HS-5 (cell line): Measurements from ENCODE around the gene IRX6.

Experiments used
- DNase-seq: peaks from one replicate; pipeline ENCODE4 v3.0.0-alpha.2; 2012; ENCODE audit warnings: low read depth

The IRX6 gene

DNA sequence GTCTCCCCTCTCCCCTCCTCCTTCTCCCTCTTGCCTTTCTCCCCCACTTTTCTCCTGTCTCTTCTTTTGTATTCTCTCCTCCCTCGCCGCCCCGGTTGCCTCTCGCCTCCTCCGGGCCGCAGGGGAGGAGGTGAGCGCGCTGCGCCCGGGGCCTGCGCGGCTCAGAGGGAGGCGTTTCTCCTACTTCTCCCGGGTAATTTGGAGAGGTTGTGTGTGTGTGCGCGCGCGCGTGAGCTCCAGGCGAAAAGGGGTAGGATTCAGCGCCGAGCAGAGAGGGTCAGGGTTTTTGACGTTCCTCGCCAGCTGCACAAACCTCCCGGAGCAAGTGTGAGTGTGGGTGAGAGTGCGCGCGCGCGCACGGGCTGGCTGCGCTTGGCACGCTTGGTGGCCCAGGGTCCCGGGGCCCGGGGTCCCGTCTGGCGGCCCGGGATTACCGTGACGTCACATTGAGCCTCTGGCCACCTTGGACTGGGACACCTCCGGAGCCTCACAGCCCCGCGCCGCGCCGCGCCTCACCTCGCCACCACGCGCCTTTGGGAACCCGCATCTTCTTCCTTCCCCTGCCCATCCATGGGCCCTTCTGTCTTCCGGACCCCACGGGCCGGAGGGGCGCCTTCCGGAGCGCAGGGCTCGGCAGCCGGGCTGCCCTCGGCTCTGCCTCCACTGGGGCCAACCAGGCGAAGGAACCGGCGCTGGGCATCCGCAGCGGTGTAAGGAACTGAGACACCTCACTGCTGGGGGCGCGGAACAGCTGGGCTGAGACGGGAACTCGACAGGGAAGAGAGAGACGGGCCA lies 479 bp downstream of the IRX6 start:
- DNase-seq, result no peak

DNA sequence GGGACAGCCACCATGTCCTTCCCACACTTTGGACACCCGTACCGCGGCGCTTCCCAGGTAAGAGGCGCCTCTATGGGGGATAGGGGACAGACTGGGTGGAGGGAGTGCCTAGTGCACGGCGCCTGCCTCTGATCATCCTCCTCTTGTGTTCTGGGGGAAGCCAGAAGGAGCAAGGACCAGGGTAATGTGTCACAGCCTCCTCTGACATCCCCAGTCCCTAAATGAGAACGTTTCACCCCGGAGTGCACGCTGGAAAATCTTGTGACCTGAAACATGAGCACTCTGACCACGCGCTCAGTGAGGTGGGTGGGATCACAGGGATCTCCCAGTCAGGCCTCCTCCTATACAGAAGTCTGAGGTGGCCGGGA lies 1.1 kb downstream of the IRX6 start:
- DNase-seq, result no peak

DNA sequence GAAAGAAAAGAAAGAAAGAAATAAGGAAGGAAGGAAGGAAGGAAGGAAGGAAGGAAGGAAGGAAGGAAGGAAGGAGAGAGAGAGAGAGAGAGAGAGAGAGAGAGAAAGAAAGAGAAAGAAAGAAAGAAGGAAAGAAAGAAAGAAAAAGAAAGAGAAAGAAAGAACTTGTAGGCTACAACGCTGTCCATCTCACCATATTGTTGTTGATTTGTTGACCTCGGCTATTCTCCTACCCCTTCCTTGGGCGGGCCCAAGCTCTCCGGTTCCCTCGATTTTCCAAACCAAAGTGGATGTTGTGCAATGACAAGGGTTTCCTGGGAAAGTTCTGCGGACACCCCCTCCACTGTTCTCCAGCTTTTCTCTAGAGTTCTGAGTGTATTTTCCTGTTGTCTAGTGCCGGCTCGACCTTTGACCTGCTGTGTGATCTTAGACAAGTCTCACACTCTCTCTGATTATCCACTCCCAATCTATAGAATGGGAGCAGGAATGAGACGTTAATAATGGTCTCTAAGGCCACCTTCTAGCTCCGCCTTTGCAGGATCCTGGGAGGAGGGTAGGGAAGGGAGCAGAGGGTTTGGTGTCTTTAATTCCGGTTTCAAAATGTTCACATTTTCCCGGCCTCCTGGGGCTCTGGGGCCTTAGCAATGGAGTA lies 1.6 kb downstream of the IRX6 start:
- no peak for DNase-seq

DNA sequence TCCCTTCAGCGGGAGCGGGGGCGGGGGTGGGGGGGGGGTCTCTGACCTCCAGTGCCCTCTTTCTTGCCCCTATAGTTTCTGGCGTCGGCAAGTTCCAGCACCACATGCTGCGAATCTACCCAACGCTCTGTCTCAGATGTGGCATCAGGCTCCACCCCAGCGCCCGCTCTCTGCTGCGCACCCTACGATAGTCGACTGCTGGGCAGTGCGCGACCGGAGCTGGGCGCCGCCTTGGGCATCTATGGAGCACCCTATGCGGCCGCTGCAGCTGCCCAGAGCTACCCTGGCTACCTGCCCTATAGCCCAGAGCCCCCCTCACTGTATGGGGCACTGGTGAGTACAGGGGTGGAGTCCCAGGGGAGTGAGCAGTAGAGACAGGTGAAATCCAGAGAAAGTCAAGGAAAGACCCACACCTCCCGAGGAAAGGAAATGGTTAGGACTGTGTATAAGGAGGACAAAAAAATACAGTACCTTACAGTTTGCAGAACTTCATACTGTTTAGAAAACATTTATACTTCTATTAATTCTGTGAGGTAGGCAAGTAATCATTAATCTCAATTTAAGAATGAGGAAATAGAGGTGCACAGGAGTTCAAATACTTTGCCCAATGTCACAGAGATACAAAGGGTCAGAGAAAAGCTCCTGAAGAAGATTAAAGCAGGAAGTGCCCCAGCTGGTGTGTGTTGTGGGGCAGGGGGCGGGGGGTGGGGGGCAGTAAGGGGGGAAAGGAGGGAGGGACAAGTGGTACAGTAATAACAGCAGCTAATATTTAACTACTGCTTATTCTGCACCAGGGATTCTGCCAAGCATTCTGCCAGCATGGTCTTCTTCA lies 2.5 kb downstream of the IRX6 start:
- no peak for DNase-seq

DNA sequence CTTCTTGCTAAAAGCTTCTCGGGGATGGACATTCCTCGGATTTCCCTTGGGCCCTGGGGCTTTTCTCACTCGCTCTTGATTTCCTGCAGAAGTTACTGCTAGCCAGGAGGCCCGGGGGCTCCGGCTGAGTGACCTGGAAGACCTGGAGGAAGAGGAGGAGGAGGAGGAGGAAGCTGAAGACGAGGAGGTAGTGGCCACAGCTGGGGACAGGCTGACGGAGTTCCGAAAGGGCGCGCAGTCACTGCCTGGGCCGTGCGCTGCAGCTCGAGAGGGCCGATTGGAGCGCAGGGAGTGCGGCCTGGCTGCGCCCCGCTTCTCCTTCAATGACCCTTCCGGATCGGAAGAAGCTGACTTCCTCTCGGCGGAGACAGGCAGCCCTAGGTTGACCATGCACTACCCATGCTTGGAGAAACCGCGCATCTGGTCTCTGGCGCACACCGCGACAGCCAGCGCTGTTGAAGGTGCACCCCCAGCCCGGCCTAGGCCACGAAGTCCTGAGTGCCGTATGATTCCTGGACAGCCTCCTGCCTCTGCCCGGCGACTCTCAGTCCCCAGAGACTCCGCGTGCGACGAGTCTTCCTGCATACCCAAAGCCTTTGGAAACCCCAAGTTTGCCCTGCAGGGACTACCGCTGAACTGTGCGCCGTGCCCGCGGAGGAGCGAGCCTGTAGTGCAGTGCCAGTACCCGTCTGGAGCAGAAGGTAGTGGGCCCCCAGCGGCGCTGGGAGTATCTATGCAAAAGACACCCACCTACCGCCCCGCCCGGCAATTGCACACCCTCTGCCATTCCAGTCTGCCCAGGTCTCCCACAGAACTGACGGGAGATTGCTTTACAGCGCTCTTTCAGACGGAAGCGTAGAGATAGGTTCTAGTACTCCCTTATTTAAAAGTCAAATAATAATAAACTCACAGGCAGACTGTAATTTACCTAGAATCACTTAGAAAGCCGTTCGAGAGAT lies 4.9 kb downstream of the IRX6 start:
- no peak for DNase-seq

DNA sequence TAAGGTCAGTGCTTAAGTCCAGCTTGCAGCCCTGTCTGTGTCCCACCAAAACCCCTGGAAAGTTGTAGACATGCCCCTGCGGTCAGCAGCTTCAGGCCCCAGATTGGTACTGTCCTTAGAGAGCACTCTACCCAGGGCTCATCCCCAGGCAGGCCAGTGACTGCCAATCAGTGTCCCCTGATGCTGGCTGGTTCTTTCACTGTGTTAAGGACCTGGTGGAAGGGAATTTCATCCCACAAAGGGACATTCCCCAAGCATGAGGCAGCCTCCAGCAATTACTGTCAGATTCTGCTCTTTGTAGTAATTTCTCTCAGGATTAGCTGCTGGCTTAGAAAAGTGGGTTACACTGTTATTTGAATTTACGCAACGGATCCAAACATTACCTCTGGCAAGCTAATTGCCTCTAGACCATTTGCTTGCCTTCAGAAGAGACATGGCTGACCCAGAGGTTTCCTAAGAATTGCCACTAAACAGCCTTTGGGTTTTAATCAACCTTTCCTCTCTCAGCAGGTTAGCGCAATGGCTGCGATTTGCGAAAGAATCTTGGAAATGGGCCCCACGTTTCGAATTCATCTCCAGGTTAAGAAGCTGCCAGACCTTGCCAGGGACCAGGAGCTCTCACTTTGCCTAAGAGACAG lies 5.9 kb downstream of the IRX6 start:
- no peak for DNase-seq

DNA sequence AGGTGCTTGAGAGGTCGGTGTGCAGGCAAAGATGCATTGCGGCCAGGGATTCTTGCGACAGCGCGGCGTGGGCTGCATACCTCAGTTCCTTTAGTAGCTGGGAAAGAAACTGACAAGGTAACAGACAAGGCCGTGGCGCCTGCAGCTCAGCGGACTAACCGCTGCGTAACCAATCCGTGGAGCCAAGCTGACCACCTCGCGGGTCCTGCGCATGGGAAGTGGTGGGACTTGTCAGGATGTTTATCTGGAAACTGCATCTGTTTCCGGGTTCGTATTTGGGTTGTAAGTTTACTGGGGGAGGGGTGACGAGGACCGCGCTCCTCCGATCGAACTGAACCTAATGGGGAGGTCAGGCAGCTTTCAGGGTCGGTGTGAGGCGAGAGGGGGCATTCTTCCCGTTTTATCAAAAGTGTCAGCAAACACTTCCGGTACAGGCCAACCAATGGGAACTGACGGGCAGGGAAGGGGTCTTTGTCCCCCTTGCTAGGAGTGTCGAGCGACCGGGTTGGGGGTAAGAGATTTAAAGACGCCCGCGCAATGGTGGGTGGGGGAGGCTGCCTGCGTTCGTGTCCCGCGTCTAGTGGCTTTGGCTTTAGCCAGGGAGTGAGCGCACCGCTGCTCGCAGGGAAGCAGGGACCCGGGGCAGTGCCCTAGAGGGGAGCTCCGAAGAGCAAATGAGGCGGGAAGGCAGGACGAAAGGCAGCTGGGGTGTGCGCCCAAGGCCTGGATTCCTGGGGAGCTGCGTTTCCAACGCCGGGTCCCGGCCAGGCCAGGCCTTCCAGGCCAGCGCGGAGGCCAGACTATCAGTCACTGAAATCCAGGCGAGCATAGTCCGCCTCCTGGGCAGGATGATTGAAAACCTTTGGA lies 7.0 kb downstream of the IRX6 start:
- DNase-seq, result no peak

DNA sequence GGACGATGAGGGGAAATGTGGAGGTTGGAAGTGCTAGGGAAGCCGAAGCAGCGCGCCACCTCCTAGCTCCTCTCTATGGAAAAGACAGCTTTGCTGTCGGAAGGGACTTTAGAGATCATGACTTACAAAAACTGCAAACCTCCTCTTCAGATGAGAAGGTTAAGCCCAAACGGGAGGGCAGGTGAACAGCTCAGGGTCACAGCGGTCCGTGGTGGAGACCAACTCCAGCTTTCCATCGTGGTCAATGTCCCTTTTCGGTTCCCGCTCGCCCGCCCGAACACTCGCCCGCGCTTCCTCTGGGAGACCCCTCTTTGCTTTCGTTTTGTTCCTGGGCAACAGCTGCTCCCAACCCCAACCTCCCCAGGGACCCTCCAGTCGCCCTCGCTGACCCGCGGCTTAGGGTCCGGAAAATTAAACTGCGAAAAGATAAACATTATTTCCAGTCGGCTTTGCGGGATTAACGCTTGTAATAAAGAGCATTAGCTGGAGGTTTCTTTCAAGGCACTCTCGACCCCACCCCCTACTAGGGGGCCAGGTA lies 7.7 kb downstream of the IRX6 start:
- no peak for DNase-seq

DNA sequence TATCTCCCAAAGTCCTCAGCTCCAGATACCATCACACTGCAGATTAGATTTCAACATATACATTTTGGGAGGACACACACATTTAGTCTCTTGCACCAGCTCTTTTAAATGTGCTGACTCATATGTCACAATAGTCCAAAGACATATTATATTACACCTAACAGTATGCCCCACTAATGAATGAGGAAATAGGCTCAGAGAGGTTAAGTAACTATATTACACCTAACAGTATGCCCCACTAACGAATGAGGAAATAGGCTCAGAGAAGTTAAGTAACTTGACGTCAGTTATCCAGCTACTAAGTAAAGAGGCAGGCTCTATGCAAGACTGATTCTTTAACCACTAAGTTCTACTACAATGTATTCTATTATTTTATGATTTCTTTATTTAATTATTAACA lies 9.7 kb downstream of the IRX6 start:
- no peak for DNase-seq

DNA sequence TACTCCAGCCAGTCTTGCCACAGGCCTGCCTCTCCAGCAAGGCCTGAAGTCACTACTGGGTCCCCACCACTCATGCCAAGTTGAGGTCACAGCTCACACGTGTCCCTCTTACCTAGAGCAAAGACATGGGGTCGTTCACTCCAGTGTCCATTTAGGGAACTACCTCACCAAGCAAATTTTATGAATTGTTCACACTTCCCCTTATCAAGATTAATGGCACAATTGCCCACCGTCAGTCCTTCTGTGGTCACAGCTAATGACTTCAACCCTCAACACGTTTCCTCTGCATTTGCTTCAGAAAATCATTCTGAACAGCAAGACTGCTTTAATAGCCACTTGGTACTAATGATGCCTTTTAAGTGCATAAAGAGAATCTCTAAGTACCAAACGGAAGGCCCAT lies 14.6 kb downstream of the IRX6 start:
- DNase-seq, result no peak

DNA sequence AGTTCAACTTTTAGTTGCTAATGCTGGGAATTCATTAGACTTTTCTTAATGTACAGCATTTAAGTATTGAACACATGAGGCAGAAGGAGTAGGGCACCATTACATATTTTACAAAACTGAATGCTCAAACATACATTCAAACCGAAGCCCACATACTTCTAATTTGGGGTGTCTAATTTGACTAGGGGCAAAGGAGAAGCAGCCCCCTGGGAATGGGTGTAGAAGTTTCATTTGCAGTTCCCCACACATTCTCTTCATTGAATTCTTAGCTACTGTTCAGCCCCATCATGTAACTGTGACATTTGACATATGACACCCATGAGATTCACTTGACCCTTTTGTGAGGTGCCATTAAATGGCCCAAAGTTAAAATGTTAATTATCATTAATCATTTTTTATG lies 16.4 kb downstream of the IRX6 start:
- no peak for DNase-seq

DNA sequence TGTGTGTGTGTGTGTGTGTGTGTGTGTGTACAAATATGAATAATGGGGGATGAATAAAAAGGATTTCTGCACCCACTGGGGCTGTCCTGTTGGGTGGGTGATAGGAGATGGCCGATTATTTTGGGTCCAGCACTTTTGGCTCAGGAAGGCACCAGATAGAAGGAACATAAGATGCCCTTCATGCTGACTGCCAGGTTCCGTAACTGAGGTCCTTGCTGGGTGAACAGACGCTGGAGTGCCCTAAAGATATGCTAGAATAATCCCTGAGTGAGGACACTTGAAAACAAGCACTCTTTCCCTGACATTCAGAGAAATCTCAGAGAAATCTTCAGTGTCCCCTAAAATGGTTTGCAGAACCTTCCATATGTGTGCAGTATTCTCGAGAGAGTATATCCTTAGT lies 17.7 kb downstream of the IRX6 start:
- DNase-seq, result no peak

DNA sequence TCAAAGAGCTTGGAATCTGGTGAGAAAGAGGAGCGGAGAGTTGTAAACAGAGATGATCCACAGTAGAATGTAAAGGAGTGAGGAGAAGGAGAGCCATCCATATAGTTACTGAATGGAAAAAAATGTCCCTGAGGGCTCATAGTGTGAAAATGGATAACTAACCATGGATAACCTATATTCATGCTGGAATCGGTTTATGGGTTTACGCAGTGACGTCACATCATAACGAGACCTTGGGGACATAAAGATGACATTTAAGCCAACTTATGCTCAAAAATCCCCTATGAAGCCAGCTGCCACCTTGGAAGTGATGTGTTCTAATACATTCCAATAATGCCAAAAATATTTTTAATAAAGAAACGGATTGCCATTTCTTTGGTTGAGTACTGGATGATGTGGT lies 22.5 kb downstream of the IRX6 start:
- no peak for DNase-seq

DNA sequence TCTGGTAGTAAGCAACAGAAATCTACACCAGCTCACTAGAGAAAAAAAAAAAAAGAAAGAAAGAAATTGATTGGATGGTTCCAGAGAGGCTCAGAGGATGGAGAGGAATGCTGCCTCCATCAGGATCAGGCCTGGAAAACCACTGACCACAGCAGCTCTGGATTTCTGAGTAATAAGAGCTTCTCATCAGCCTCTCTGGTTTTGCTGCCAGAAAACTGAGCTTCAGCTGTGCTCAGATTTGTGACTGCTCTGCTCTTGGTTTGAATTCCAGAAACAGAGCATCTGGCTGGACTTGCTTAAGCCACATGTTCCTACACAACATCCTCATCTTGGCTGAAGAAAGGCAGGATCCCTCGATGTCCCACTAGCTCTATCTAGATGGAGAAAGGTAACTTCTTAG lies 25.9 kb downstream of the IRX6 start:
- no peak for DNase-seq

DNA sequence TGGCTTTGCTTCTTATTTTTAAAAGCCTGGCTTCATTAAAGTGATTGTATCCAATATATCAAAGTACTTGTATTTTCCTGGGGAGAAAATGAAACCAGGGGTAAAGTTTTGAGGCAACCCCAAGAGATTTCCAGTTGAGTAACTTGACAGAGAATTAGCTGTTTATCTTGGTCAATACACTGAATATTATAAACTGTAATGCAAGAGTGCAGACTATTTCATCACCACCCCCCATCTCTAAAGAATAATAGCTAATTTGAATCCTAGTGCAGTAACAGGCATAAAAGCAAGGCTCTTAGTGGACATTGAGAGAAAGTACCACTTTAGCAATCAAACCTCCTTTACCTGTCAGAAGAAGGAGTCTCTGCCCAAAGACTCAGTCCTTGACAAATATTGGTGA lies 27.0 kb downstream of the IRX6 start:
- DNase-seq, result no peak

DNA sequence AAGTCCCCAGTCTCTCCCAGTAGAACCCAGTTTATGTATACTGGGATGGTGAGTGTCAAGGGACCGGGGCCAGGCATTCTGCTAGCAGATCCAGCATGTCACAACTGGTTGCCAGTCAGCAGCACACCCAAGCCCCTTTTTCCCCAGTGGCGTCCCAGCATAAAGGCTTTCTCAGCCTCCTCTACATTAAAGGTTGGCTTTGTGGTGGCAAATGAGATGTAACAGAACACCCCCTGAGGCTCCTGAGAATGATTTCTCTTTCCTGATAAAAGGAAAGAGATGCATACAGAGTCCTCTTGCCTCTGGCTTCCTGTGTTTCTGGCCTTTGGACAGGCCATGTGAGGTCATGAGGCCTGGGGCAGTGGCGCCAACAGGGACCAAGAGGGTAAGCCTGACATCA lies 27.9 kb downstream of the IRX6 start:
- DNase-seq, result no peak

DNA sequence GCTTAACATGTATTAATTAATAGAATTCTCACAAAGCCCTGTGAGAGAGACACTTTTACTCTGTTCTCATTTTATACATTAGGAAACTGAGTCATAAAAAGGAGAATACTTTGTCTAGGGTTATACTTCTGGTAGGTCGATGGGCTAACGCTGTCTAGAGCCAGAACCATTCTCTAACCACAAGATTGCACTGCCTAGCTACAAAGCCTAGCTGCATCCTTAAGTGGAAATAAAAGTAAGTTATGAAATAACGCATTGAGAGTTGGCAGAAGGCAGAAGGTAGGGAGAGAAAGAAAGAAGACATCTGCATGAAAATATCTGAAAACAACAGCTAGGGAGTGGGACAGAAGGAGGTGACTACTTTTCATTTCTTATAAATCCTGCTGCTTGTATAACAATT lies 33.2 kb downstream of the IRX6 start:
- DNase-seq, result no peak

DNA sequence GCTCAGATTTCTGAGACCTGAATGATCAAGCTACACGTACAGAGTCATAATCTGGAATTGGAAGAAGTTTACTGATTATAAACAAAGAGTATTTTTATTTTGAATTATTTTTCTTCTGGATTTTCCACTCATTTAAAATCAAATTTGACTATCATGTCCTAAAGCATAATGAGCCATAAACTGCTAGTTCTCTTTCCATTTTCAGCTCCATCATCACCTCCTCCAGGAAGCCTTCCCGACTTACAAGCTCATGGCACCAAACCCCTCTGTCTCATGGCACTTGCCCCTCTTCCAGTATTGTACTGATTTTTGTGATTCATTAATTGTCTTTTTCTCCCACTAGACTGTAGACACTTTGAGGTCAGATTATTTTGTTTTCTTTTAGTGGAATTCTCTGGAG lies 35.9 kb downstream of the IRX6 start:
- DNase-seq, result no peak

DNA sequence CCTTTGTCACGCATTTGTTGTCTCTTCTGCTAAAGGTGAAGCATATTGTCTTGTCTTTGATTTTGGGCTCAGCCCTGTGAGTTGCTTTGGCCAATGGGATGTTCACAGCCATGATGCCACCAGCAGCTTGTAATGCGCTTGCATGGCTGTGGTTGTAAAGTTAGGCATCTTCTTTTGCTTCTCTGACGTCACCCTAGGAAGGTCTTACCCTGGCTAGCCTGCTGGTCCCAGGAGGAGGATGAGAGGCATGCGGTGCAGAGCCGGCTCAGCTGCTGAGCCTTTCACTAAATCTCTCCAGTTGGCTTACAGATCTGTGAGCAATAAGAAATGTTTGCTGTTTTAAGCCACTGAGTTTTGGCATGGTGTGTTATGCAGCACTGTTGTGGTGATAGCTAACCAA lies 40.8 kb downstream of the IRX6 start:
- DNase-seq, result no peak

DNA sequence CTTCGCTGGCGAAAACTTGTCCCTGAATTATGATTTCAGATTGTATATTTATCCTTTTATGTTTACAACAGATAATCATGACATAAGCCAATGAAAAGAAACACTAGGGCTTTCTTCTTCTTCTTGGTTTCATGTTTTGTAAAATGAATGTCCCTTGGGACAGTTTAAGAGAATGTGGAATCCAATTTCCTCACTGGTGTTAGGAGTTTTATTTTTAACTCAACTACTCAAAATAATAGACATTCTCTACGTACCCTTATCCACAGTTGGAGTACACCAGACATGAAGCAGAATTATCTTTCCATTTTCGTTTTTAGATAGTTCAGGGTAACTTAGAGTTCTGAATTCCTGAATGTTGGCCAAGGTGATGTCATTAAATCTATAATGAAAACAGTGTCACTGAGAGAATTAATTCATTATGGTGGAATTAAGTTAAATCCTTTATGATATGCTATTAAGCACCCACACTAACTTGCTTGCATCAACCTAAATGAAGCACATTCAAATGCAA lies 43.4 kb downstream of the IRX6 start:
- DNase-seq, result no peak
